ENCODE results near the gene MAML2.

The MAML2 gene

DNA sequence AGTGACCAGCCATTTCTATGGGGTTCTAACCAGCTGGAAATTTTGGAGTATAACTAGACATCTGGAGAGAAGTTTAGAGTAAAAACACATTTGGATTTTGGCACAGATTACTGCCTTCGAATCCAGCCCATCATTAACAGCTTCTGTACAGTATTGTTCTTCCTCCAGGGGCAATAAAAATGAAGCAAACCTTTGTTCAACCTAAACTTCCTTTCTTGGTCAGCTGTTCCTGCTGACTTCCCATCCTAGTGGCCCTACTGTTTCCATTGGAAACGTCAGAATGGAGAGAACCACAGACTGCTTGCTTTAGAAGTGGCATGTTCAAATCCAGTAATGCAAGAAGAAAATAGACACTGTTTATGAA lies 215.4 kb downstream of the MAML2 start:
- no peak for DNase-seq
- in situ Hi-C loops (cut with MboI; ENCODE audit: low pct_unique_long_range_greater_than_20kb, low sequenced_read_pairs): no loop called here

DNA sequence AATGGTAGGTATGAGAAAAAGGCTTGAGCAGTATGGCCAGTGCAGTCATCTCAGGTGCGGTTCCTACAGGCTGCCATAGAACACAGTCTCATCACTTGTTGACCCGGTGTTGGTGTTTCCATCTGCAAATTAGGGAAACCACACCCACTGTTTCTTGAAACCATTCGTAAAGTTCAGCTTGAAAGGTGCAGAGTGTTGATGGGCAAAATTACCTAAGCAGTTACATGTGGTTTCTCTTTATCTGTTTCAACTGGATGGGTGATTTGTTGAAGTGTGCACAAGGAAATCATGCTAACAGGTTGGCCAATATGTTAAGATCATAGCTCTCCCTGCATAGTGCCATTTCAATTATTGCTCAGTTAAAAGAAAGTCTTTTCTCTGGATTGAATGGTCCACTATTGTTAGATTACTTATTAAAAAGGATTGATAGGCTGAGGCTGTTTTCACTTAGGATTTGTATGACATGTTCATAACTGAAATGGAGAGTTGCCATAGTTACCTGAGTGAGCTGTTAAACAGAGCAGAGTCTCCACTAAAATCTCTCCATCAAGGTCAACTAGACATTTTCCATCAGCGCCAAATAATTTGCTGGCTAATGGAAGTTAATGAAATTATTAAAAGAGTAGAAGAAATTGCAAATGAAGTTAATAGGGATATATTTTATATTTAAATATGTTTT lies 215.9 kb downstream of the MAML2 start:
- no peak for DNase-seq
- in situ Hi-C loops (cut with MboI; ENCODE audit: low pct_unique_long_range_greater_than_20kb, low sequenced_read_pairs): no loop called here

DNA sequence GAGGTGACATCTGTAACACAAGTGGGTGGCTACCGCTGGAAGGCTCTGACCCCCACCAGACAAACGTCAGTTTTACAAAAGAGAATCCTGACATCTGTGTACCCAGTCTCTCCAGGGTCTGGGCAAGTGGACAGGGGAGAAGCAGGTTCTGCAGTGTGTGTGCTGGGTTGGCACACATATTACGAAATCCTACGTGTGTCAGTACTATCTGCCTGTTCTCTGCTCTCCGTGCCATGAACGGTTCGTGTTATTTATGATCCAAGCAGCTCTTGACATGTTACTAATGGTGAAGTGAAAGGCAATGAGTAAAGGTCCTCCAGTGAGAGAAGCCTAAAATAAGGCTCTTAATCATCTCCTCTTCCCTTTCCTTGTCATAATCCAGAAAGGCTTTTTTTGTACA lies 217.6 kb downstream of the MAML2 start:
- in situ Hi-C loops (cut with MboI; ENCODE audit: low pct_unique_long_range_greater_than_20kb, low sequenced_read_pairs): no loop called here
- DNase-seq: no peak

DNA sequence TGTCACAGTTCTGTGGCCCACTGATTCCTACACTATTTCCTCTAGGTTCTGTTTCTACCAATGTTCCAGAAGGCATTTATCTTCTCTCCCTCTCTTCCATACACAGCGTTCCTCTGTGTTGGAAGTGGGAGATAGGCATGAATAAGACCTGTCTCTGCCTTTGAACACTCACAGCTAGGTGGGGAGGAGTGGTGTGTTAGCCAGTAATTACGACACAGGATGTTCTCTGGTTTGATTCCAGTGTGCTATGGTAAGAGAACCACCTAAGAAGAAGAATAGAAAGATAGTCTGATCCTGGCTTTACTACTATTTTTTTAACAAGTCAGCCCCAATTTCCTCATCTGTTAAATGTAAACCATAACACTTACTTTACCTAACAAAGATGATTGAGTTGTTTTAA lies 218.8 kb downstream of the MAML2 start:
- DNase-seq: no peak
- in situ Hi-C loops (cut with MboI; ENCODE audit: low pct_unique_long_range_greater_than_20kb, low sequenced_read_pairs): no loop called here

DNA sequence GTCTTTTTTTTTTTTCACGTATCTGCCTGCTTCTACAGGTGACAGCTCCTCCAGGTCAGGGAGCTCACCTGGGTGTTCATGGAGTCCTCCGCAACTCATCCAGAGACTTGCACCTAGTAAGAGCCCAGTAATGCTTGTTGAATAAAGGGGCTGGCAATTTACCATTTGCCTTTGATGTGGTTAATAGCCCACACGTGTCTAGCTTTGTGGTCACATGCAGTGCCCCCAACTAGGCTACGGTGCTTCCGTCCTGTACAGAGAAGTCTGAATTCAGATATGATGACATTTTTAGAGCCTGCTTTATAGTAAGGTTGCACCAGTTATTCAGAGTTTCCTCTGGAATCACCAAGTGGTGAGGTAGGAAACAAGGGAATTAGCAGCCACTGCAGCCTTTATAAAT lies 219.7 kb downstream of the MAML2 start:
- DNase-seq: no peak
- in situ Hi-C loops (cut with MboI; ENCODE audit: low pct_unique_long_range_greater_than_20kb, low sequenced_read_pairs): no loop called here

DNA sequence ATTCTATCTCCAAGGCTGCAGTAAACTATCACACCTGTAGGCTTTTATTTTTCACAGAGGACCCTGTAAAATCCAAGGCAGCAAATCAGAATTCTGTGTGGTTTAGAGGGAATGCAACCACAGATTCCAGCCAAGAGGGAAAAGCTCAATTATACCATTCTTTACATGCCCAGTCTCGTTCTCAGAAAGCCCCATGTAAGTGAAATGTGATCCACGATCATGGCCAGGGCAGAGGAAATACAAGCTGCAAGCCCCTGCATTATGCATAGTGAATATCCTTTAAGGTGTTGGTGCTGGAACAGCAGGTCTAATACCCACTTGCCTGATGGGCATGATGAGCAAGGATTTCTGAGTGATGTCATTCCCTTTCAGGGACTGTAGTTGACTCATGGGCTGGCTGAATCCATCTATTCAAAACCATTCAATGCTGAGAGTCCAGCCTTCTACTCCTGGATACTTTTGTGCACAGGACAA lies 220.4 kb downstream of the MAML2 start:
- DNase-seq: no peak
- in situ Hi-C loops (cut with MboI; ENCODE audit: low pct_unique_long_range_greater_than_20kb, low sequenced_read_pairs): no loop called here

DNA sequence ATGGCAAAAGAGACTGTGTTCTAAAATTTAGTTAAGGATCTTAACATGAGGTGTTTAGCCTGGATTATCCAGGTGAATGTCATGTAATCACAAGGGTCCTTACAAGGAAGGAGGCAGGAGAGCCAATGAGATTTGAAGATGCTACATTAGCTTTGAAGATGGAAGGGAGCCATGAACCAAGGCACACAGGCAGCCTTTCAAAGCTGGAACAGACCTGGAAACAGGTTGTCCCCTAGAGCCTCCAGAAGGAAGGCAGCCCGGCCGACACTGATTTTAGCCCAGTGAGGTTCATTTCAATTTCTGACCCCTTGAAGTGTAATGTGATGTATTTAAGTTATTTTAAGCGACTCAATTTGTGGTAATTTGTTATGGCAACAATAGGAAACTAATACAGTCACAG lies 223.8 kb downstream of the MAML2 start:
- no peak for DNase-seq
- in situ Hi-C loops (cut with MboI; ENCODE audit: low pct_unique_long_range_greater_than_20kb, low sequenced_read_pairs): no loop called here

DNA sequence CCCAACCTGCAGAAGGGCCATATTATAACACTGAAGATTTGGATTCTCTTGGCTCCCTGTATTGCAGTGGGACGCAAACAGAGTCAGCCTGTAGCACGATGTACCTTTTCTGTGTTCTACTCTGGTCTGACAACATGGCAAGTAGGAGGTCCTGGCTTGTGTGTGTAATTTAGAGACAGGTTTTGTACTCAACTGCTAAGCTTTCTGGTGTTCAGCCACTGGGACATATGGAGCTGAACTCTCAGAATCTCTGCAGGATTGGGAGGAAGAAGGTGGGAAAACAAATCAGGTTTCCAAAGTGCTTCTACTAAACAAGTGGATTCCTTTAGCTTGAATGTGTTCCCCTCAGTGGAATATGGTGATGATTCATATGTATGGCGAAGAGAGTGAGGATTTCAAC lies 226.6 kb downstream of the MAML2 start:
- DNase-seq: no peak
- in situ Hi-C loops (cut with MboI; ENCODE audit: low pct_unique_long_range_greater_than_20kb, low sequenced_read_pairs): no loop called here

DNA sequence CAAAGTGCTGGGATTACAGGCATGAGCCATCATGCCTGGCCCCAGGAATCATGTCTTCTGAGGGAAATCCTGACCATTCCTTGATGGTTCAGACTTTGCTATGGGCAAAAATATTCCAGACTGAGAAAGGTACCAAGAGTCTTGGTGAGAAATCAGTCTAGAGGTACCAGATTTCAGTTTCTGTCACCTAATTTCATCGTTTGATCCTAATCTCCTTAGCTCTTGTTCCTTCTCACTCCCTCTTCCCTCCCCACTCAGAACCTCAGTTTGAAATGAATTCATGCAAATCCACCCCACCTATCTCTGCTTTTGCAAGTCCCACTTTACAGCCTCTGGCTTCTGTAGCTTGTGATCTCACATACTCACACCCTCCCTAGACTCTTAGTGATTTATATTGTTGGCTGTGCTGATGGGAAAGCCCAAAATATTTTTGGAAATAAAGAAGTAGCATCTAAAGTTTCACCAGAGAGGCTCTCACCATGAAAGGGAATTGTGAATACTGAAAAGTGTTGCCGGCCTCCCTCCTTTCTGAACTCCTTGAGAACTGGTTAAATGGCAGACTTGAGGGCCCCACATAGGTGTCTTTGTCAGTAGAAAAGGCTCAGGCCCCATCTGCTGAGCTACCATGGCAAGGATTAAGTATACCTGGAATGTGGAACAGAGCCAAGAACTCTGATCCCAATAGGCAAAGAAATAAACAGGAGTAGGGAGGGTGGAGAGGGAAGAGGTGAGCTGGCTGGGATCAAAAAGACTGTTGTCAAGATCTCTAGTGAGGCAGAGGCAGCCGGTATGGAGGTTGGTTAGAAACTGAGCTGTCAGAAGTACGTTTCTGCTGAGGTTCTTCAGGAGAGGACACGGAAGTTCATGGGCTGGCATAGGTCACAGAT lies 228.6 kb downstream of the MAML2 start:
- no peak for DNase-seq
- in situ Hi-C loops (cut with MboI; ENCODE audit: low pct_unique_long_range_greater_than_20kb, low sequenced_read_pairs): no loop called here

DNA sequence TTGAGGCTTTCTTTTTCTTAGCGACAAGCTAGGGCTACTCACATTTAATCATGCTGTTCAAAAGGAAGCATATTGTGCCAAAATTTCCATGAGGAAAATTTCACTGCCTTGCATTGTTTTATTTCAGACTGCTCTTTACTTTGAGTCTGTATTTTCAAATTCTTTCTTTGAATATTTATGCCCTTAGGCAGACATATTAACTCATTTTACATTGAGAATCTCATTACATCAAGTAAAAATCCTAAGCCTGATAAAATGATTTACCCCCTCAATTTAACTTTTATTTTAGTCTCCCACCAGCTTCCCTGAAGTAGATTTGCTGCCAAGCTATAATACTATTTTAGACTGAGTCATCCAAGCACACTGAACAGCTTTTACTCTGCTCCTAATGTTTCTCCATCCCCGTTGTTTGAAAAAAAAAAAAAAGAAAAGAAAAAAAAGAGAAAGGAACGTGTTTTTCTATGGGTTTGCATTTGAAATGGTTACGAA lies 229.8 kb downstream of the MAML2 start:
- in situ Hi-C loops (cut with MboI; ENCODE audit: low pct_unique_long_range_greater_than_20kb, low sequenced_read_pairs): no loop called here
- DNase-seq: no peak

DNA sequence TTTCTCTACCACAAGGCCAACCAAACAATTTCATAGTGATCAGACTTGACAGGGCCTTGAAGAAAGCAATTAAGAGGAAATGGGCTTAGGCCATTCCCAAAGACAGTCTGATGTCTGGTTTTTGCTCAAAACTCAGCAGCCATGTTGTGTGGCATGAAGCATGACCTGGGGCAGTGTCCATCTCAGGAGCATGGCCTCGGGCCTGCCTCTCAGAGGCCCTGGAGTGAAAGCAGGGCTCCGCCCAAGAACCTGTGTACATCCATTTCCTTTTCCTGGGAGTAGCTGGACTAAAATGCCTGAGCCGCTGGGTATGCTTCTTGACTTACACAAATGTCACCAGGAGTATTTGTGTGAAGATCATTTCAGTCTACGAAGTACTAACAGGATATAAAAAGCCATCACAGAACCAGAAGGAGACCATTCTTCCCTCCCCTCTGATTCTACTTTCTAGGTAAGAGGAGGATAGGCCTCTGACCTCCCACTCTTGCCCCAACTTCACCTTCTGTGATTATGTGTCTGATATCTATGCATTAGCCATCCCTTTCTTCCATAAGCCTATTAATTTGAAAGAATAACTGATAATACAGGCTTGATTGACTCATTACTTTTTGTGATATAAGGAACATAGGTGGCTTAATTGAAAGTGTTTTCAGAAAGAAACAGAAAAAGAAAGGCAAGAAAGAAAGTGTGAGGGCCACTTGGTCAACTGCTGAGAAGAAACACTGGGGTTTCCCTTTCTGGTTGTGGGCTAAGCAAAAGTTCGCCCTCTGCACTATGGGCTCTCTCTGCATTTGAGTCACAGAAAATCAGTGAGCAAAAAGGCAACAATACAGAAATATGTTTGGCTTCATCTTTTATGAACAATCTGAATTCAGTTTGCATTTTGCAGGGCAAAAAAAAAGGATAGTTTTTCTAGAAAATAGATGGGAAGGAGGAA lies 230.5 kb downstream of the MAML2 start:
- in situ Hi-C loops (cut with MboI; ENCODE audit: low pct_unique_long_range_greater_than_20kb, low sequenced_read_pairs): no loop called here
- no peak for DNase-seq

DNA sequence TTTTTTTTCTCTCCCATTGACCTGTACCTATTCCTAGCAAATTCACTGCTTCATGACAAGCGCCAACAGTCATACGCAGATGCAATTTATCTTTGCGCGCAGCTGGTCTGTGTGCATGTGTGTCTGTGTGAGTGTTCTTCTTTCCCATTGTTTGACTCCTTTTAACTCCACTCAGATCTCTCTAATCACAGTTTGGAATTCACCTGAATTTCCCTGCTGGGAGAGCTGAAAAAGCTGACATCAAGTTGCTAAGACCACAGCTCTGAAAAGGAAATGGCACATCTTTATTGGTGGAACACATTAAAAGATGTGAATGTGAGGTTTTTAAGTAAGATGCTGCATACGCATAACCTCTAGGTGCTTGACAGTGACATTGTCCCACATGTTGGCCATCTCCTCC lies 231.7 kb downstream of the MAML2 start:
- in situ Hi-C loops (cut with MboI; ENCODE audit: low pct_unique_long_range_greater_than_20kb, low sequenced_read_pairs): no loop called here
- DNase-seq: no peak

DNA sequence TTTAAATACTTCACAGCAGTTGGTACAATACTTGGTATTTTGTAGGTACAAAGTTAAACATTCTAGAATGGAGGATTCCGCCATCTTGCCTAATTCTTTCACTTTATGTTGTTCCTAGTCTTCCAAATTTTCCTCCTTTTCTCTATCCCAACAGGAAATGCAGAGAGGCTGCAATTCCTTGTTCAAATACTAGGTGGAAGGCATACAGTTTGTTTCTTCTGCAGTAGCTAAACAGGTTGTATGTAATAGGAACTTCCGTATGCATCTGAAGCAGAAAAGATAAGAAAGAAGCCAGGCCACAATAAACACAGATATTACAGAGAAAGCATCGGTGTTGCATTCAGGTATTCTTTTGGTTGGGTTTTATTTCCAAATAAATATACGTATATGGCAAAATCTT lies 232.7 kb downstream of the MAML2 start:
- DNase-seq: no peak
- in situ Hi-C loops (cut with MboI; ENCODE audit: low pct_unique_long_range_greater_than_20kb, low sequenced_read_pairs): no loop called here

DNA sequence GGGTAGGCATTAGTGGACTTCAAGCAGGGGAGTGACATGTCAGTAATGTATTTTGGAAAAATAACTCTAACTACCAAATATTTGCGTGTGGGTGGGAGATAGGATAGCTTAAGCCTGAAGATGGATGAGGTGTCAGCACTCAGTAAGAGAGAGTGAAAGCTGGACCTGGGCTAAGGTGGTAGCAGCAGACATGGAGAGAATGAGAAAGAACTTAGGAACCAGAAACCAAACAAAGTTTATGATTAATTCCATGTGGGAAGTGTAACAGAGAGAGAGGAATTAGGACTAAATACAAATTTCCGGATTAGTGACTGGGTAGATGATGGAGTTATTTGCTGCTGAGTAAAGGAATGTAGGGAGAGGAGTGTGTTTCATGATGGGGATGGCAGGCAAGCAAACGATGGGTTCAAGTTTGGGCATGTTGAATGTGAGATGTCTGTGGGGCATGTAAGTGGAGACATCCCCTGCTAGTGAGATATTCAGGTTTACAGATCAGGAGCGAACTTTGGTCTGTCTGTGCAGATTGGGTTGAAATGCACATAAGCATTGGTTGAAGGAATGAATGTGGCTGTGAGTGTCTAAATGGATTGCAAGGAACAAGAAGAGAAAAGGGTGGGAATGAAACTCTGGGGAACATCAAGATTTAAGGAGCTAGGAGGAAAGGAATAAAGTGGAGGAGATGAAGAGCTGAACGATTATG lies 233.5 kb downstream of the MAML2 start:
- no peak for DNase-seq
- in situ Hi-C loops (cut with MboI; ENCODE audit: low pct_unique_long_range_greater_than_20kb, low sequenced_read_pairs): no loop called here

DNA sequence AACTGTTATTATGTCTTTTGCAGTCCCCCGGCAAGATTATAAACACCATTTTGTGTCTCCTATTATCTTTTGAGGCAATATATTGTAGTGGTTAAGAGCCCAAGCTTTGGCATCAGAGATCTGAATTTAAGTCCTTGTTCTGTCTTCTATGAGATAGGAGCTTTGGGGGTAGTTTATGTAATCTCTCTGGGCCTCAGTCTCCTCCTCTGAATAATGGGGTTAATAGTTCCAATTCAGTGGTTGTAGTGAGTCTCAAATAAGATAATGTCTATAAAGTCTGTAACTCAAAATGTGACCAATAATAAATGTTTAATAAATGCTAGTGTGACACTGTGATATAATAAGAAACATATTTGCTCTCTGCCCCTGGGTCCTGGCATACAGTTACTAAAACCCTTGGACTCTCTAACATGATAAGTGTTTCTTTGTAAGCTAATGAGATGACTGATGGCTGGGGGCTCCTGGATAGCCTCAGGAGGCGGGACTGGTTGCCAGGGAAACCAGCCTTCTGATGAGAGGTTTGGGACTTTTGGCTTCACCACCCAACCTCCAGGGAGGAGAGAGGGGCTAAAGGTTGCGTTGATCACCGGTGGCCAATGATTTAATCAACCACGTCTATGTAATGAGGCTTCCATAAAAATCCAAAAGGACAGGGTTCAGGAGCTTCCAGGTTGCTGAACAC lies 235.7 kb downstream of the MAML2 start:
- no peak for DNase-seq
- in situ Hi-C loops (cut with MboI; ENCODE audit: low pct_unique_long_range_greater_than_20kb, low sequenced_read_pairs): no loop called here

DNA sequence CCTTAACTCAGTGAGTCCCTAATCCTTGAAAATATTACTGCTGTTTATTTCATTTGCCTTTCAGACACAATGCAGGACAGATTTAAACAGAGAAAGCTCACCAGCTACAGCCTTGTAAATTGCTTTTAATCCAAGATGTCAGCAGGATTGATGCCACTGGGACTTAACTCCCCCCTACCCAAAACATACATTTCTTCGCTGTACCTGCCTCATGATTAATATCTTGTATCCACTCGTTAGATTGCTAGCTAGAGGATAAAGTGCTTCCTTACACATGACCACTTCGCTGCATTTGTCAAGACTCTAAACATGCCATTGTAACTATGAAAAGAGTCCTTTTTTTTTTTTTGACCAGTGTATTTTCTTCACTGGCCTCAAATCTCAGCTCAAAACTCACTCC lies 236.3 kb downstream of the MAML2 start:
- in situ Hi-C loops (cut with MboI; ENCODE audit: low pct_unique_long_range_greater_than_20kb, low sequenced_read_pairs): no loop called here
- DNase-seq: no peak

DNA sequence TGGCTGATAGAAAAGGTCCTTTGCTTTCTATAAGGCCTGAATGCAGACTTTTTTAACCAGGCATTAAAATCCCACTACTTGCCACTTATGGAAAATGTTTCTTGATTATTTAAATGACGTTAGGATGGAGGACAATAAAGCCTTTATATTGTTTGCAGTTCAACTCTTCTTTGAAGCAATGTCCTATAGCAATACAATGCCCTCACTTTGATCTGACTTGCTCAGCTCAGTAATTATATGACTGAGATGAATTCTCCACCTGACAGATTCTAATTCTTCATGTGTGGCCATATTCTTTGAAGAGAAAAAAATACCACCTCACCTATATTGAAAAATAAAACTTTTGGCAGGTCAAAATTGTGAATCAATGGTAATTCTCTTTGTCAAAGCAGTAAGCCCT lies 237.1 kb downstream of the MAML2 start:
- DNase-seq: no peak
- in situ Hi-C loops (cut with MboI; ENCODE audit: low pct_unique_long_range_greater_than_20kb, low sequenced_read_pairs): no loop called here

DNA sequence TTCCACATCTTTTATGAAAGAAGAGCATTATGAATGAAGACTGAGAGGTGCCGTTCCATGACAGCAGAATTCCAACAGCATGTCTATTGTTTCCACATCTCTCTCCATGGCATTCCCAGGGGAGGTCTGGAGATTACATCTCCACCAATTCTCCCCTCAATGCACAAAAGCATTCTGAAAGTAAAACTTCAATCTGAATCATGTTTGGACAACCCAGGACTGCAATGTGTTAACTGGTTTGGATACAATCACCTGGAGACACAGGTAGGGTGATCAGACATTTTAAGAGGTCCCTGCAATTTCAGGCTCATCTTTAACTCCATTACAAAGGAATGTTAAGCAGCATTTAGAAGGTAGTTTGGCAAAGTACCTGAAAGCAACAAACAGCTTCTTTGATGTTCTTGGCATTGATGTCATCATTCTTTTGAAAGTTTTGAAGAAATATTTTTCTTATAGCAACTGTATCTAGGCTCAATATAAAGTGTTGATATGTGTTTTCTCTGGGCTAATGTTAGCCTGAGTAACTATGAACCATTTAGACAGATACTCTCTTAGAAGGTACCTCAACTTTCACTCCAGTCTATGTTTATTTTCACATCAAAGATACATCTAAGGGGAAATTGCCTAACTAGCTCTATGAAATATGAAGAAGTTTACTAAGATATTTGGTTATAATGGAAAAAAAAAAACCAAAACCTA lies 237.6 kb downstream of the MAML2 start:
- no peak for DNase-seq
- in situ Hi-C loops (cut with MboI; ENCODE audit: low pct_unique_long_range_greater_than_20kb, low sequenced_read_pairs): no loop called here

All from KBM-7 (cell line).